Mononuclear cell (primary cell): ENCODE measurements around the gene PHACTR2. TPM values are rescaled to one million over a fixed set of nuclear protein-coding genes. Genes with fewer than 3 reads are reported as not detected.

Experiments used
- H3K27me3 ChIP-seq: 2 replicates; pipeline ENCODE4 v1.6.0; 2011; ENCODE audit warnings: low read length, control low read depth; ENCODE audit not compliant: insufficient read depth
- H3K4me1 ChIP-seq: 2 replicates; pipeline ENCODE4 v1.5.1; 2011; ENCODE audit warnings: mild to moderate bottlenecking, low read length, control low read depth; ENCODE audit not compliant: insufficient read depth
- H3K4me3 ChIP-seq: 2 replicates; pipeline ENCODE4 v1.5.1; 2011; ENCODE audit warnings: mild to moderate bottlenecking, low read length, moderate library complexity
- H3K9me3 ChIP-seq: 2 replicates; pipeline ENCODE4 v1.5.1; 2011; ENCODE audit warnings: low read depth, mild to moderate bottlenecking, control low read depth, low read length
- total RNA-seq: library from RNA; depleted of rRNA; stranded (reverse); fragments of >200 nt; gene quantifications from one replicate; pipeline ENCODE4 v1.2.3, GENCODE V29; 2012

The PHACTR2 gene
- total RNA-seq, 1 donor: 30.0 TPM

GRCh38 chr6:143700684-143701348, 23.1 kb downstream of the PHACTR2 start:
- peaks cover 11% of the 10 kb centered on the region for H3K4me1 ChIP-seq
- no peaks in the 10 kb centered on the region for H3K9me3 ChIP-seq
- H3K27me3 ChIP-seq: no peaks in the 10 kb centered on the region
- H3K4me3 ChIP-seq: no peak overlapping the region

DNA sequence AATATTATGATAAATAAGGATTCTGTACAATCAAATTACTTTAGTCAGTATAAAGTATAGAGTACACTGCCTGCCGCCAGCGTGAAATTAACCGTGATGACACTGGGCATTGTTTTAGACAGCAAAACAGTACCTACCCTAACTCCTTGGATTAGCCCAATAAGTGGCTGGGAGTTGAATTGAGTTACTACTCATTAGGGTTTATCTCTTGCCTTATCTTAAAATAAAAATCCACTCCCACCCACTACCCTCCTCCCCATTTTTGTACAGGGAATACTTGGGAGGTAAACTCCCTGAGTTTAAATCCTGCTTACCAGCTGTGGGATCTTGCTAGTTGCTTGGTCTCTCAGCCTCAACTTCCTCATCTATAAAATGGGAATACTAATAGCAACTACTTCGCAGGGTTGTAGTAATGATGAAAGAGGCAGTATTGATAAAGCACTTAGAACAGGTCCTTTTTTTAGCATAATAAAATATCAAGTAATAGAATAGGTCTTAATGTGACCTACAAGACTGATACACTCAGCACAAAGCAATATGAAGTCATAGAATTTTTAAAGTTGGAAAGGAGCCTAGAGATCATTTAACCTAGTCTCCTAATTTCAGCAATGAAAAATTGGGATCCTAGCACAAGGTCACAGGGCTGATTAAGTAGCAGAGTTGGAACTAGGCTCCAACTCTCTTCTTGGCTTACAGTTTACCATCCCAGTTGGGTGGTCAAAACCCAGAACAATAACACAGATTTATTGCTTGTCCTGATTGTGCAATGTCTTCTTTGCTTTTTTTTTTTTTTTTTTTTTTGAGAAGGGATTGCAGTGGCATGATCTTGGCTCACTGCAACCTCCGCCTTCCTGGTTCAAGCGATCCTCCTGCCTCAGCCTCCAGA, 23.8 kb downstream of the PHACTR2 start:
- no peak overlapping the region for H3K4me3 ChIP-seq
- H3K9me3 ChIP-seq: no peaks in the 10 kb centered on the region
- peaks cover 3% of the 10 kb centered on the region for H3K4me1 ChIP-seq
- H3K27me3 ChIP-seq: no peaks in the 10 kb centered on the region

- Histone ChIP-seq H3K4me3 (no peak overlapping the region), H3K27me3 (no peaks in the 10 kb centered on the region), H3K4me1 (peaks cover 24% of the 10 kb centered on the region), H3K9me3 (no peaks in the 10 kb centered on the region)
Observed at GRCh38 chr6:143705569-143705968, 27.8 kb downstream of the PHACTR2 start.

- no peak overlapping the region for H3K4me3 ChIP-seq
- no peaks in the 10 kb centered on the region for H3K9me3 ChIP-seq
- no peaks in the 10 kb centered on the region for H3K27me3 ChIP-seq
- peaks cover 24% of the 10 kb centered on the region for H3K4me1 ChIP-seq
Observed at GRCh38 chr6:143707697-143708096, 29.9 kb downstream of the PHACTR2 start.

DNA sequence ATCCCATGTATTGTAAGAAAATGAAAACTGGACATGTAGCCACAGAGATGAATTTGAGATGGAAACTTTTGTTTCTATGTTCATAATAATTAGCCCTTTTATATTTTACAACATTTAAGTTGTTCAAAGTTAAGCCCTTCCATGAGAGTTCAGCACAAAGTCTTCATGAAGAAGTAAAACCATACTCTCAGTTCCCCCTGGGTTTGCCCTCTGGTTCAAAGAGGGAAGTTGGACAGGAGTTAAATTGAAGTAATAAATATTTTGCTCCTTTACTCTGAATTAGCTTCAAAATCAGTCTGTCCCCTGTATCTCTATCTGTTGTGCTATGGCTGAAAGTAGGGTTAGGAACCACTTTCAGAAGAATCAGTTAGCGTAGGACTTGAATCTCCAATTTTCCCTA, 31.1 kb downstream of the PHACTR2 start:
- no peaks in the 10 kb centered on the region for H3K9me3 ChIP-seq
- H3K27me3 ChIP-seq: no peaks in the 10 kb centered on the region
- no peak overlapping the region for H3K4me3 ChIP-seq
- H3K4me1 ChIP-seq: peaks cover 24% of the 10 kb centered on the region

DNA sequence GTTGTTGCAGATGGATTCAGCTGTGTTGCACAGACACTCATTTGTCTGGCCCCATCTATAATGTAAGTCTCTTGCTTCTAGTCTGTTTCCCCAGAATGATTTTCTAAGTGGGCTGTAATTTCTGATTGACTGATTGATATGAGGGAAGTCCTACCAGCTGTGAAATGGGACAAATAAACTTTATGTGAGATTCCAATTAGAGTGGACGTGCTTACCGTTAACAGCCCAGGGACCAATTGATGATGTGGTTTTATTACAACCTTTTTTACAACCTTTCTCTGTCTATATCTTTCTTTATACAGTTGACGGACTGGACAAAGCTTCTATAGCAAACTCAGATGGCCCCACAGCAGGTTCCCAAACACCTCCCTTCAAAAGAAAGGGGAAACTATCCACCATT, 33.9 kb downstream of the PHACTR2 start:
- H3K9me3 ChIP-seq: no peaks in the 10 kb centered on the region
- H3K4me3 ChIP-seq: no peak overlapping the region
- no peaks in the 10 kb centered on the region for H3K27me3 ChIP-seq
- H3K4me1 ChIP-seq: peaks cover 24% of the 10 kb centered on the region

- H3K4me1 ChIP-seq: peaks cover 3% of the 10 kb centered on the region
- H3K27me3 ChIP-seq: no peaks in the 10 kb centered on the region
- no peak overlapping the region for H3K4me3 ChIP-seq
- no peaks in the 10 kb centered on the region for H3K9me3 ChIP-seq
Observed at GRCh38 chr6:143718472-143718871, 40.7 kb downstream of the PHACTR2 start.

DNA sequence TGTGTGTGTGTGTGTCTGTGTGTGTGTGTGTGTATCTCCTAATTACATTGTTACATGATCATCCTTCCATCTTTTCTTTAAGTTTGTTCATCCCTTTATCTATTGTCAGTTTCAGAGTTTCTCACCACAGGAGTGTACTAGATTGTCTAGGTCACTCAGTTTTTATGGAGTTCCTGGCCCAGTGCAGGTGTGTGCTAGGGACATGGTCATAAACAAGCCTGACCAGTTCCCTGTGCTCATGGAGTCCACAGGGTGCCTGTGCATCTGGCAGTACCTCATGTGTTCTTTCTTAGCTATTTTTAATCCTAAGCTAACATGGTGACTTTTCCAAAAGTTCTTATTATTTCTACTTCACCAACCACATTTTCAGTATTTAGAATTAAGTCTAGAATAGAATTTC, 43.9 kb downstream of the PHACTR2 start:
- H3K27me3 ChIP-seq: no peaks in the 10 kb centered on the region
- H3K9me3 ChIP-seq: no peaks in the 10 kb centered on the region
- H3K4me1 ChIP-seq: peaks cover 3% of the 10 kb centered on the region
- H3K4me3 ChIP-seq: no peak overlapping the region

DNA sequence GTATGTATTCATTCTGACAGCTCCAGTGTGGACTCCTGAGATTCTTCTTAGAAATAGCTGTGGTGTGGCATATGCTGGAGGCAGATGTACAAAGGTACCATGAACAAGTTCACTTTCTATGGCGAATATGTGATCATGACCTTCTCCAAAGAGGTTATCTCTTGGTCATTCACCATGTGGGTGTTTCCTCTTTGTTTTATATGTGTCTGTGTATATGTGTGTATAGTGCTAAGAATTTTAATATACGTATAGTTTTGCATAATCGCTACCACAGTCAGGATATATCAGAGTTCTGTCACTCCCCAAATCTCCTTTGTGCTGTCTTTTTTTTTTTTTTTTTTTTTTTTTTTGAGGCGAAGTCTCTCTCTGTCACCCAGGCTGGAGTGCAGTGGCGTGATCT, 47.1 kb downstream of the PHACTR2 start:
- Histone ChIP-seq H3K4me3 (no peak overlapping the region), H3K9me3 (no peaks in the 10 kb centered on the region), H3K27me3 (no peaks in the 10 kb centered on the region), H3K4me1 (peaks cover under 1% of the 10 kb centered on the region)

- H3K27me3 ChIP-seq: no peaks in the 10 kb centered on the region
- H3K4me3 ChIP-seq: no peak overlapping the region
- no peaks in the 10 kb centered on the region for H3K9me3 ChIP-seq
- no peaks in the 10 kb centered on the region for H3K4me1 ChIP-seq
Observed at GRCh38 chr6:143726015-143726647, 48.4 kb downstream of the PHACTR2 start.

DNA sequence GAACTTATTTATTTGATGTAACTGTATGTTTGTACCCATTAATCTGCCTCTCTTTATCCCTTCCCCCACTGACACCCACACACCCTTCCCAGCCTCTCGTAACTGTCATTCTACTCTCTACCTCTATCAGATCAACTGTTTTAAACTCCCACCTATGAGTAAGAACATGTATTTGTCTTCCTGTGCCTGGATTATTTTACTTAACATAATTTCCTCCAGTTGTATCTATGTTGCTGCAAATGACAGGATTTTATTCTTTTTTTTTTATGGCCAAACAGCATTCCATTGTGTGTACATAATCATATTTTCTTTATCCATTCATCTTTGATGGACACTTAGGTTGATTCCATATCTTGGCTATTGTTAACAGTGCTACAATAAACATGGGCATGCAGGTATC, 49.3 kb downstream of the PHACTR2 start:
- Histone ChIP-seq H3K4me3 (no peak overlapping the region), H3K4me1 (peaks cover 7% of the 10 kb centered on the region), H3K27me3 (no peaks in the 10 kb centered on the region), H3K9me3 (no peaks in the 10 kb centered on the region)

DNA sequence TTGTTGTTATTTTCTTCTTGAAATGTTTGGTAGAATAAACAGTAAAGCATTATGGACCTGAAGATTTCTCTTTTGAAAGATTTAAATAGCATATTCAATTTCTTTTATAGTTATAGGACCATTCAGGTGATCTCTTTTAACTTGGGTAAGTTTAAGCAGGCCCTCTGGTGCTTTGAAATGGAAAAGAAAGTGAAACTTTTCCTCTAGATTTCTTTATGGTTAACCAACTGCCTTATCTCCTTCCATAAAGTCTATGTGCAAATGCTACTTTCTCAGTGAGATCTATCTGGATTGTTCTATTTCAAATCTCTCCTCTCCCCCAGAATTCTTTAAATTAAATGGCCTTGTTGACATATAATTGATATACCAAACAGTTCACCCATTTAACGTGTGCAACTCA, 54.0 kb downstream of the PHACTR2 start:
- no peaks in the 10 kb centered on the region for H3K9me3 ChIP-seq
- peaks cover 39% of the 10 kb centered on the region for H3K4me1 ChIP-seq
- H3K27me3 ChIP-seq: no peaks in the 10 kb centered on the region
- H3K4me3 ChIP-seq: no peak overlapping the region

- Histone ChIP-seq H3K27me3 (no peaks in the 10 kb centered on the region), H3K4me1 (peaks cover 39% of the 10 kb centered on the region), H3K9me3 (no peaks in the 10 kb centered on the region), H3K4me3 (no peak overlapping the region)
Observed at GRCh38 chr6:143732536-143732935, 54.8 kb downstream of the PHACTR2 start.

DNA sequence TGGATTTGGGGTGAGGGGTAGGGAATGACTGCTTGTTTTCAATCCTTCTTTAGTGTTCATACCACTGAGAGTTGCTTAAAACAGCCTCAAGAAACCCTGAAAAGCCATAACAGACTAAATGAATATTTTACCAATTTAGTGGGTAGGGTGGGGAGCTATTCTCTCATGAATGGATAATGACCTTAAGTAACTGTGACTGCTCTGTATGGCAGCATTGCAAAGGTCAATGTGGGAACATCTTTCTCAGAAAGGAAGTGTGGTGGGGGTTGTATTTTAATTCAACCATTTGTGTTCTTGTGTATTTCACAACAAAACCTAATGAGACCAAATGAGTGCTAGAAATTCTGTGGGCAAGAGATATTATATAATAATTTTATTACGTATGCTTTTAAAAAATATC, 55.7 kb downstream of the PHACTR2 start:
- Histone ChIP-seq H3K4me3 (no peak overlapping the region), H3K27me3 (no peaks in the 10 kb centered on the region), H3K9me3 (no peaks in the 10 kb centered on the region), H3K4me1 (peaks cover 39% of the 10 kb centered on the region)

GRCh38 chr6:143734641-143735063, 56.9 kb downstream of the PHACTR2 start:
- H3K27me3 ChIP-seq: no peaks in the 10 kb centered on the region
- peaks cover 44% of the 10 kb centered on the region for H3K4me1 ChIP-seq
- no peak overlapping the region for H3K4me3 ChIP-seq
- H3K9me3 ChIP-seq: no peaks in the 10 kb centered on the region
